GM21528 (cell line): ENCODE measurements around the gene ZBTB21.
A peak's percentile ranks its signal among the peaks of the same experiment; 100 is the strongest.
"Not testable (repeated sequence)": the region's sequence is repeated elsewhere in the genome, so short reads cannot be mapped to it uniquely, and the experiment has no call there.

Source experiments
- ATAC-seq: cut with Tn5 transposase; IDR thresholded peaks from one replicate; pipeline ENCODE4 v1.9.1; 2021; ENCODE audit warnings: mild to moderate bottlenecking, moderate library complexity; ENCODE audit not compliant: unreplicated experiment, low FRiP score

The ZBTB21 gene

GRCh38 chr21:41954654-41955499 lies 55.3 kb downstream of the ZBTB21 start:
- ATAC-seq: no peak

GRCh38 chr21:41953831-41954653 lies 56.1 kb downstream of the ZBTB21 start, which contains the start of gene C2CD2:
TSS of gene C2CD2 (minus strand) at chr21:41954018. CDS start at chr21:41953648, 370 bp downstream.
- ATAC-seq: peak; percentile 42

GRCh38 chr21:41953249-41953830 lies 56.8 kb downstream of the ZBTB21 start:
- ATAC-seq: peak; percentile 17

GRCh38 chr21:41952568-41953248 lies 57.5 kb downstream of the ZBTB21 start:
- ATAC-seq: no peak

- no peak for ATAC-seq
Measured at GRCh38 chr21:41951876-41952567, 58.1 kb downstream of the ZBTB21 start.

- no peak for ATAC-seq
Measured at GRCh38 chr21:41950941-41951351, 59.2 kb downstream of the ZBTB21 start.

GRCh38 chr21:41949631-41950030 lies 60.5 kb downstream of the ZBTB21 start:
- ATAC-seq: not testable (repeated sequence)

- ATAC-seq: no peak
Measured at GRCh38 chr21:41948901-41949300, 61.3 kb downstream of the ZBTB21 start.

- ATAC-seq: no peak
Measured at GRCh38 chr21:41948078-41948895, 61.9 kb downstream of the ZBTB21 start.

GRCh38 chr21:41945982-41946381 lies 64.2 kb downstream of the ZBTB21 start:
- ATAC-seq: no peak

GRCh38 chr21:41943851-41944250 lies 66.3 kb downstream of the ZBTB21 start:
- ATAC-seq: no peak

- no peak for ATAC-seq
Measured at GRCh38 chr21:41942457-41942856, 67.7 kb downstream of the ZBTB21 start.

GRCh38 chr21:41941941-41942340 lies 68.2 kb downstream of the ZBTB21 start:
- no peak for ATAC-seq

GRCh38 chr21:41940431-41940830 lies 69.7 kb downstream of the ZBTB21 start:
- ATAC-seq: no peak

- no peak for ATAC-seq
Measured at GRCh38 chr21:41939391-41939790, 70.8 kb downstream of the ZBTB21 start.
